ENCODE data around the gene CACNG1.

The CACNG1 gene

GRCh38 chr17:67053438-67054000 lies 9.2 kb downstream of the CACNG1 start:
- H3K9me3 Mint-ChIP-seq (ENCODE audit: low read depth) = peaks cover 6% of the 10 kb centered on the region
- peaks cover 9% of the 10 kb centered on the region for H3K36me3 Mint-ChIP-seq
- H3K4me1 Mint-ChIP-seq (ENCODE audit: low read depth) = no peaks in the 10 kb centered on the region
- H3K4me3 Mint-ChIP-seq = no peak overlapping the region
- no peaks in the 10 kb centered on the region for H3K27me3 Mint-ChIP-seq
- H3K27ac Mint-ChIP-seq = no peak overlapping the region

GRCh38 chr17:67054011-67054591 lies 9.7 kb downstream of the CACNG1 start:
- Mint-ChIP-seq H3K4me1 (ENCODE audit: low read depth) (no peaks in the 10 kb centered on the region), H3K27me3 (no peaks in the 10 kb centered on the region), H3K27ac (no peak overlapping the region), H3K9me3 (ENCODE audit: low read depth) (peaks cover under 1% of the 10 kb centered on the region), H3K4me3 (no peak overlapping the region), H3K36me3 (peaks cover 3% of the 10 kb centered on the region)

- Mint-ChIP-seq H3K27me3 (no peaks in the 10 kb centered on the region), H3K9me3 (ENCODE audit: low read depth) (no peaks in the 10 kb centered on the region), H3K4me1 (ENCODE audit: low read depth) (no peaks in the 10 kb centered on the region), H3K36me3 (peaks cover 2% of the 10 kb centered on the region), H3K27ac (no peak overlapping the region), H3K4me3 (no peak overlapping the region)
Measured at GRCh38 chr17:67054608-67055007, 10.3 kb downstream of the CACNG1 start.

GRCh38 chr17:67055041-67055443 lies 10.7 kb downstream of the CACNG1 start:
- H3K4me1 Mint-ChIP-seq (ENCODE audit: low read depth) = no peaks in the 10 kb centered on the region
- H3K27me3 Mint-ChIP-seq = no peaks in the 10 kb centered on the region
- no peaks in the 10 kb centered on the region for H3K9me3 Mint-ChIP-seq (ENCODE audit: low read depth)
- peaks cover 2% of the 10 kb centered on the region for H3K36me3 Mint-ChIP-seq
- no peak overlapping the region for H3K27ac Mint-ChIP-seq
- no peak overlapping the region for H3K4me3 Mint-ChIP-seq

- no peaks in the 10 kb centered on the region for H3K4me1 Mint-ChIP-seq (ENCODE audit: low read depth)
- H3K27me3 Mint-ChIP-seq = no peaks in the 10 kb centered on the region
- H3K36me3 Mint-ChIP-seq = peaks cover 7% of the 10 kb centered on the region
- H3K27ac Mint-ChIP-seq = no peak overlapping the region
- no peak overlapping the region for H3K4me3 Mint-ChIP-seq
- no peaks in the 10 kb centered on the region for H3K9me3 Mint-ChIP-seq (ENCODE audit: low read depth)
Measured at GRCh38 chr17:67055811-67056745, 11.7 kb downstream of the CACNG1 start.

GRCh38 chr17:67056746-67057490 lies 12.6 kb downstream of the CACNG1 start:
- Mint-ChIP-seq H3K36me3 (peaks cover 7% of the 10 kb centered on the region), H3K9me3 (ENCODE audit: low read depth) (no peaks in the 10 kb centered on the region), H3K27ac (no peak overlapping the region), H3K4me3 (no peak overlapping the region), H3K27me3 (no peaks in the 10 kb centered on the region), H3K4me1 (ENCODE audit: low read depth) (no peaks in the 10 kb centered on the region)

- Mint-ChIP-seq H3K9me3 (ENCODE audit: low read depth) (no peaks in the 10 kb centered on the region), H3K27ac (no peak overlapping the region), H3K4me3 (no peak overlapping the region), H3K36me3 (peaks cover 7% of the 10 kb centered on the region), H3K4me1 (ENCODE audit: low read depth) (no peaks in the 10 kb centered on the region), H3K27me3 (no peaks in the 10 kb centered on the region)
Measured at GRCh38 chr17:67058036-67058435, 13.7 kb downstream of the CACNG1 start.

GRCh38 chr17:67059372-67059771 lies 15.0 kb downstream of the CACNG1 start:
- H3K27ac Mint-ChIP-seq = no peak overlapping the region
- no peaks in the 10 kb centered on the region for H3K4me1 Mint-ChIP-seq (ENCODE audit: low read depth)
- no peaks in the 10 kb centered on the region for H3K9me3 Mint-ChIP-seq (ENCODE audit: low read depth)
- peaks cover 7% of the 10 kb centered on the region for H3K36me3 Mint-ChIP-seq
- no peak overlapping the region for H3K4me3 Mint-ChIP-seq
- no peaks in the 10 kb centered on the region for H3K27me3 Mint-ChIP-seq

- Mint-ChIP-seq H3K9me3 (ENCODE audit: low read depth) (no peaks in the 10 kb centered on the region), H3K36me3 (peaks cover 9% of the 10 kb centered on the region), H3K4me3 (no peak overlapping the region), H3K4me1 (ENCODE audit: low read depth) (no peaks in the 10 kb centered on the region), H3K27me3 (no peaks in the 10 kb centered on the region), H3K27ac (no peak overlapping the region)
Measured at GRCh38 chr17:67063141-67063540, 18.8 kb downstream of the CACNG1 start.

- Mint-ChIP-seq H3K9me3 (ENCODE audit: low read depth) (no peaks in the 10 kb centered on the region), H3K4me1 (ENCODE audit: low read depth) (no peaks in the 10 kb centered on the region), H3K27ac (no peak overlapping the region), H3K4me3 (no peak overlapping the region), H3K36me3 (peaks cover 7% of the 10 kb centered on the region), H3K27me3 (no peaks in the 10 kb centered on the region)
Measured at GRCh38 chr17:67066717-67067116, 22.4 kb downstream of the CACNG1 start.

GRCh38 chr17:67067571-67068482 lies 23.5 kb downstream of the CACNG1 start:
- Mint-ChIP-seq H3K36me3 (peaks cover 8% of the 10 kb centered on the region), H3K9me3 (ENCODE audit: low read depth) (no peaks in the 10 kb centered on the region), H3K27ac (no peak overlapping the region), H3K4me1 (ENCODE audit: low read depth) (no peaks in the 10 kb centered on the region), H3K27me3 (no peaks in the 10 kb centered on the region), H3K4me3 (no peak overlapping the region)

GRCh38 chr17:67068999-67069398 lies 24.6 kb downstream of the CACNG1 start:
- Mint-ChIP-seq H3K36me3 (peaks cover 14% of the 10 kb centered on the region), H3K27me3 (no peaks in the 10 kb centered on the region), H3K4me3 (no peak overlapping the region), H3K9me3 (ENCODE audit: low read depth) (no peaks in the 10 kb centered on the region), H3K27ac (no peak overlapping the region), H3K4me1 (ENCODE audit: low read depth) (no peaks in the 10 kb centered on the region)

GRCh38 chr17:67069603-67070136 lies 25.3 kb downstream of the CACNG1 start:
- H3K9me3 Mint-ChIP-seq (ENCODE audit: low read depth) = no peaks in the 10 kb centered on the region
- H3K4me3 Mint-ChIP-seq = no peak overlapping the region
- H3K4me1 Mint-ChIP-seq (ENCODE audit: low read depth) = no peaks in the 10 kb centered on the region
- no peak overlapping the region for H3K27ac Mint-ChIP-seq
- H3K27me3 Mint-ChIP-seq = no peaks in the 10 kb centered on the region
- H3K36me3 Mint-ChIP-seq = peaks cover 15% of the 10 kb centered on the region

- H3K27me3 Mint-ChIP-seq = no peaks in the 10 kb centered on the region
- peaks cover 15% of the 10 kb centered on the region for H3K36me3 Mint-ChIP-seq
- H3K9me3 Mint-ChIP-seq (ENCODE audit: low read depth) = no peaks in the 10 kb centered on the region
- no peak overlapping the region for H3K4me3 Mint-ChIP-seq
- H3K27ac Mint-ChIP-seq = no peak overlapping the region
- no peaks in the 10 kb centered on the region for H3K4me1 Mint-ChIP-seq (ENCODE audit: low read depth)
Measured at GRCh38 chr17:67071595-67071994, 27.2 kb downstream of the CACNG1 start.
